Astrocyte of the cerebellum (primary cell): ENCODE measurements around the gene MX1.

Experiments used
- DNase-seq: peaks from one replicate; pipeline ENCODE4 v3.0.0-alpha.2; 2011; ENCODE audit warnings: low read depth
- H3K4me3 ChIP-seq: 2 replicates; pipeline ENCODE4 v1.5.1; 2011; ENCODE audit warnings: mild to moderate bottlenecking, low read depth, low read length, moderate library complexity
- in situ Hi-C: cut with HindIII; loops from 2 replicates; pipeline ENCODE4 v1.10.0; 2017; ENCODE audit warnings: low sequenced_read_pairs
- TF ChIP-seq, protein P1 (sequence below): IDR thresholded peaks from 2 replicates; pipeline ENCODE4 v1.5.1; 2012; ENCODE audit warnings: low read length, low read depth, moderate library complexity, mild to moderate bottlenecking; ENCODE audit errors: missing control alignments

The MX1 gene

GRCh38 chr21:41439248-41439647 is 13.2 kb downstream of the MX1 start:
- DNase-seq, result no peak
- no peak overlapping the region for H3K4me3 ChIP-seq
- in situ Hi-C loops, result no loop called here
- TF ChIP-seq, protein P1, sequence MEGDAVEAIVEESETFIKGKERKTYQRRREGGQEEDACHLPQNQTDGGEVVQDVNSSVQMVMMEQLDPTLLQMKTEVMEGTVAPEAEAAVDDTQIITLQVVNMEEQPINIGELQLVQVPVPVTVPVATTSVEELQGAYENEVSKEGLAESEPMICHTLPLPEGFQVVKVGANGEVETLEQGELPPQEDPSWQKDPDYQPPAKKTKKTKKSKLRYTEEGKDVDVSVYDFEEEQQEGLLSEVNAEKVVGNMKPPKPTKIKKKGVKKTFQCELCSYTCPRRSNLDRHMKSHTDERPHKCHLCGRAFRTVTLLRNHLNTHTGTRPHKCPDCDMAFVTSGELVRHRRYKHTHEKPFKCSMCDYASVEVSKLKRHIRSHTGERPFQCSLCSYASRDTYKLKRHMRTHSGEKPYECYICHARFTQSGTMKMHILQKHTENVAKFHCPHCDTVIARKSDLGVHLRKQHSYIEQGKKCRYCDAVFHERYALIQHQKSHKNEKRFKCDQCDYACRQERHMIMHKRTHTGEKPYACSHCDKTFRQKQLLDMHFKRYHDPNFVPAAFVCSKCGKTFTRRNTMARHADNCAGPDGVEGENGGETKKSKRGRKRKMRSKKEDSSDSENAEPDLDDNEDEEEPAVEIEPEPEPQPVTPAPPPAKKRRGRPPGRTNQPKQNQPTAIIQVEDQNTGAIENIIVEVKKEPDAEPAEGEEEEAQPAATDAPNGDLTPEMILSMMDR, result no peak

DNA sequence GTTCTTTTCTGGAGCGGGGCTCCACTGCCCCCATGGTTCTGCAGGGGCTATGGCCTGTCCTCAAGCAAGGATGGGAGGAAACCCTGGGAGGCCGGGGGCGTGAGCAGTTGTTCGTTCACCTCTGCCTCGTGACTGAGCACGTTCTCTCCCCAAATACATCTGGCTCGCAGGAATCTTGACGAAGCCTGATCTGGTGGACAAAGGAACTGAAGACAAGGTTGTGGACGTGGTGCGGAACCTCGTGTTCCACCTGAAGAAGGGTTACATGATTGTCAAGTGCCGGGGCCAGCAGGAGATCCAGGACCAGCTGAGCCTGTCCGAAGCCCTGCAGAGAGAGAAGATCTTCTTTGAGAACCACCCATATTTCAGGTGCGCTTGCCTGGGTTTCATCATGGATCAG is 15.5 kb downstream of the MX1 start:
- DNase-seq, result no peak
- in situ Hi-C loops, result loop anchor here (10.0 kb wide), 1 partner anchor 157 kb away; no protein-coding TSS in a partner anchor

DNA sequence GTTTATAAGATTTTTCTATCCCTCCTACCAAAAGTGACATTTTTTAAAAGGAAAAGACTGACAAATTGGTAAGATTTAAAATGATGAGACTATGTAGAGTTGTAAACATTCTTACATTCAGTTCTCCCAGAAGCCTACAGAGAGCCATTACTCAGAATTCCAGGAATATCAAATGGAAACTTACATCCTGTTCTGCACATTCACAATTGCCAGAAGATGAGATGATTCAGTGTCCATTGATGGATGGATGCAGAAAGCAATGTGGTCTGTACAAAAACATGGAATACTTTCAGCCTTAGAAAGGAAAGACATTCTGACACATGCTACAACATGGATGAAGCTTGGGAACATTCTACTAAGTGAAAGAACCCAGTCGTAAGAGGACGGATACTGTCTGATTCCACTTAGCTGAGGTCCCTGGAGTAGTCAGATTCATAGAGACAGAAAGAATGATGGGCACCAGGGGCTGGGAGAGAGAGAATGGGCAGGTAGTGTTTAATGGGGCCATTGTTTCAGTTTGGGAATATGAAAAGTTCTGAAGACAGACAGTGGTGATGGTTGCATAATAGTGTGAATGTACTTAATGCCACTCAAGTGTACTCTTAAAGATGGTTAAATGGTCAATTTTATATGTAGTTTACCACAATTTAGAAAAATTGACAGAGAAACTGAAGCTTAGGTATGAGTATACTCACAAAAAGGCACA is 16.6 kb downstream of the MX1 start:
- TF ChIP-seq, protein P1, result no peak

More for the DNA sequence above, 15.5 kb downstream of the MX1 start:
- TF ChIP-seq, protein P1, result no peak
- no peak overlapping the region for H3K4me3 ChIP-seq

GRCh38 chr21:41443562-41443961 is 17.5 kb downstream of the MX1 start:
- in situ Hi-C loops, result loop anchor here (10.0 kb wide), 1 partner anchor 159 kb away; no protein-coding TSS in a partner anchor
- DNase-seq, result no peak
- TF ChIP-seq, protein P1, result no peak
- H3K4me3 ChIP-seq, result no peak overlapping the region

More for the DNA sequence above, 16.6 kb downstream of the MX1 start:
- no peak for DNase-seq
- in situ Hi-C loops, result loop anchor here (10.0 kb wide), 1 partner anchor 158 kb away; no protein-coding TSS in a partner anchor
- no peak overlapping the region for H3K4me3 ChIP-seq

- TF ChIP-seq, protein P1, result no peak
- DNase-seq, result no peak
- H3K4me3 ChIP-seq, result no peak overlapping the region
- in situ Hi-C loops, result loop anchor here (10.0 kb wide), 1 partner anchor 160 kb away; no protein-coding TSS in a partner anchor
Measured at GRCh38 chr21:41444703-41445464, 18.8 kb downstream of the MX1 start.

GRCh38 chr21:41445465-41445862 is 19.4 kb downstream of the MX1 start:
- in situ Hi-C loops, result loop anchor here (10.0 kb wide), 1 partner anchor 161 kb away; no protein-coding TSS in a partner anchor
- H3K4me3 ChIP-seq, result no peak overlapping the region
- TF ChIP-seq, protein P1, result no peak
- no peak for DNase-seq
